Measurements from ENCODE around the gene SAP30BP.

Gene SAP30BP

GRCh38 chr17:75647061-75647460 lies 20.1 kb upstream of the SAP30BP start:
- no peak for DNase-seq (ENCODE audit: low read depth, low spot score)

GRCh38 chr17:75647921-75648320 lies 19.2 kb upstream of the SAP30BP start:
- DNase-seq (ENCODE audit: low read depth, low spot score) = no peak

- DNase-seq (ENCODE audit: low read depth, low spot score) = no peak
Observed at GRCh38 chr17:75649687-75650086, 17.5 kb upstream of the SAP30BP start.

- no peak for DNase-seq (ENCODE audit: low read depth, low spot score)
Observed at GRCh38 chr17:75650874-75651273, 16.3 kb upstream of the SAP30BP start.

GRCh38 chr17:75652341-75652740 lies 14.8 kb upstream of the SAP30BP start:
- DNase-seq (ENCODE audit: low read depth, low spot score) = no peak

GRCh38 chr17:75652934-75653549 lies 14.1 kb upstream of the SAP30BP start:
- no peak for DNase-seq (ENCODE audit: low read depth, low spot score)

- DNase-seq (ENCODE audit: low read depth, low spot score) = no peak
Observed at GRCh38 chr17:75654176-75654575, 13.0 kb upstream of the SAP30BP start.

GRCh38 chr17:75658237-75658636 lies 8.9 kb upstream of the SAP30BP start:
- no peak for DNase-seq (ENCODE audit: low read depth, low spot score)

GRCh38 chr17:75661531-75661930 lies 5.6 kb upstream of the SAP30BP start:
- no peak for DNase-seq (ENCODE audit: low read depth, low spot score)

- no peak for DNase-seq (ENCODE audit: low read depth, low spot score)
Observed at GRCh38 chr17:75662511-75662910, 4.6 kb upstream of the SAP30BP start.

GRCh38 chr17:75664099-75664549 lies 3.0 kb upstream of the SAP30BP start:
- no peak for DNase-seq (ENCODE audit: low read depth, low spot score)

- DNase-seq (ENCODE audit: low read depth, low spot score) = no peak
Observed at GRCh38 chr17:75665981-75666380, 1.2 kb upstream of the SAP30BP start.

GRCh38 chr17:75667825-75668224 lies 687 bp downstream of the SAP30BP start:
- no peak for DNase-seq (ENCODE audit: low read depth, low spot score)

- no peak for DNase-seq (ENCODE audit: low read depth, low spot score)
Observed at GRCh38 chr17:75668489-75668888, 1.4 kb downstream of the SAP30BP start.

GRCh38 chr17:75670868-75671267 lies 3.7 kb downstream of the SAP30BP start:
- no peak for DNase-seq (ENCODE audit: low read depth, low spot score)

GRCh38 chr17:75672011-75672410 lies 4.9 kb downstream of the SAP30BP start:
- DNase-seq (ENCODE audit: low read depth, low spot score) = no peak

- no peak for DNase-seq (ENCODE audit: low read depth, low spot score)
Observed at GRCh38 chr17:75673487-75673886, 6.3 kb downstream of the SAP30BP start.

- no peak for DNase-seq (ENCODE audit: low read depth, low spot score)
Observed at GRCh38 chr17:75676461-75676860, 9.3 kb downstream of the SAP30BP start.

- DNase-seq (ENCODE audit: low read depth, low spot score) = no peak
Observed at GRCh38 chr17:75679706-75680211, 12.6 kb downstream of the SAP30BP start.

- no peak for DNase-seq (ENCODE audit: low read depth, low spot score)
Observed at GRCh38 chr17:75680431-75680830, 13.3 kb downstream of the SAP30BP start.

- DNase-seq (ENCODE audit: low read depth, low spot score) = no peak
Observed at GRCh38 chr17:75681289-75681688, 14.2 kb downstream of the SAP30BP start.

GRCh38 chr17:75683583-75683982 lies 16.4 kb downstream of the SAP30BP start:
- DNase-seq (ENCODE audit: low read depth, low spot score) = no peak

GRCh38 chr17:75684249-75684648 lies 17.1 kb downstream of the SAP30BP start:
- DNase-seq (ENCODE audit: low read depth, low spot score) = no peak

GRCh38 chr17:75684924-75685323 lies 17.8 kb downstream of the SAP30BP start:
- DNase-seq (ENCODE audit: low read depth, low spot score) = no peak
